Measurements from ENCODE around the gene TIMP3. TPM values are rescaled to one million over a fixed set of nuclear protein-coding genes. Genes with fewer than 3 reads are reported as not detected.
A peak's percentile ranks its signal among the peaks of the same experiment; 100 is the strongest.

Gene TIMP3
- total and polyA plus RNA-seq, 2 of the 4 experiments (the other 2 are of a cell fraction), result 98.8 to 179 TPM

DNA sequence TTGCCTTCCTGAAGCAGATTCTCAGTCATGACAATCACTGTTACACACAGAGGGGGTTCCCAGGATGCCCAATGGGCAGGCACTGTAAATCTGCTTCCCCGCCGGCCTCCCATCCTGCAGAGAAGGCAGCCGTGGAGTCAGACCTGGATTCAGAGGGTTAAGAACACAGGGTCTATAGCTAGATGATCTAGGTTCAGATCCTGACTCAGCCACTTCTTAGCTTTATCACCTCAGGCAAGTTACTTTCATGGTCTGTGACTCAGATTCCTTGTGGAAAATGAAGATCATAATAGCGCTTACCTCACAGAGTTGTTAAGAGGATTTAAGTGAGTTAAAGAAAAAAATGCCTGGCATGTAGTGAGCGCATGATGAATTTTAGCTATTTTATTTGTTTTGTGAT is 95.9 kb downstream of the TIMP3 start:
- H3K9ac ChIP-seq (ENCODE audit: low read depth, low read length), result no peak overlapping the region
- H4K91ac ChIP-seq (ENCODE audit: insufficient read depth, low read depth, low read length), result no peak overlapping the region
- no TSS peak for BruUV-seq (replicated peaks)
- no peak overlapping the region for H4K5ac ChIP-seq (ENCODE audit: low read depth, low read length)
- POLR2A ChIA-PET (ENCODE audit: unreplicated experiment), result no interaction called here
- H2AFZ ChIP-seq (replicated peaks; ENCODE audit: low read length, poor library complexity), result no peak overlapping the region
- H2BK120ac ChIP-seq (ENCODE audit: low read depth, low read length), result no peak overlapping the region
- H3K36me3 ChIP-seq (ENCODE audit: control insufficient read depth, insufficient read depth, low read length), result no peaks in the 10 kb centered on the region
- dilution Hi-C loops (cut with HindIII; ENCODE audit: low sequenced_read_pairs, unreplicated experiment), result no loop called here
- peaks cover 23% of the 10 kb centered on the region for H3K27me3 ChIP-seq (ENCODE audit: control insufficient read depth, insufficient read depth, low read length)
- no peak overlapping the region for H3K18ac ChIP-seq (ENCODE audit: low read depth, low read length)
- CTCF ChIA-PET, result interaction anchor here (0.5 to 0.6 kb wide), 2 partner anchors 122 to 269 kb away, joined by 3 to 6 read pairs; no protein-coding TSS in a partner anchor
- intact Hi-C loops (cut with micrococcal nuclease), result no loop called here
- no peak overlapping the region for H3K27ac ChIP-seq (ENCODE audit: insufficient read depth, low read length)
- H2AK9ac ChIP-seq (replicated peaks; ENCODE audit: low read depth, low read length, poor library complexity), result no peak overlapping the region
- no peak overlapping the region for H3K4me3 ChIP-seq (ENCODE audit: insufficient read depth, low read depth, low read length)
- TF ChIP-seq RCOR1 (IDR thresholded peaks at IDR 0.05; ENCODE audit: insufficient replicate concordance, low read length), result no peak
- TF ChIP-seq CTCF (conservative IDR thresholded peaks at IDR 0.05; ENCODE audit: low read depth, low read length), result no peak
- TF ChIP-seq MXI1 (IDR thresholded peaks at IDR 0.05; ENCODE audit: borderline replicate concordance, low read depth, low read length), result no peak
- no peak for TF ChIP-seq MAFK (IDR thresholded peaks at IDR 0.05; ENCODE audit: low read depth, low read length)
- no peak for TF ChIP-seq RAD21 (IDR thresholded peaks at IDR 0.05; ENCODE audit: low read length)
- TF ChIP-seq POLR2A (IDR thresholded peaks at IDR 0.05; ENCODE audit: low read depth, low read length), result no peak
- H2BK5ac ChIP-seq (ENCODE audit: low read depth, low read length, poor library complexity, severe bottlenecking), result no peak overlapping the region
- no peak overlapping the region for H3K56ac ChIP-seq (ENCODE audit: extremely low read depth, insufficient read depth, low read length)
- no peak overlapping the region for H2BK15ac ChIP-seq (ENCODE audit: low read depth, low read length)
- no CpG with 5 or more reads among the region's 5 CpGs for WGBS, 2 experiments (ENCODE audit: extremely low coverage in 2 of 2, insufficient read length in 1 of 2)
- no peaks in the 10 kb centered on the region for H3K9me1 ChIP-seq (ENCODE audit: insufficient read depth, low read length)
- H3K4me1 ChIP-seq (ENCODE audit: control insufficient read depth, insufficient read depth, low read length), result no peaks in the 10 kb centered on the region
- H2AK5ac ChIP-seq (ENCODE audit: low read depth, low read length), result no peak overlapping the region
- H3K9me3 ChIP-seq (ENCODE audit: control insufficient read depth, insufficient read depth, low read length), result no peaks in the 10 kb centered on the region
- ATAC-seq (ENCODE audit: low read depth), result peak; percentile 29; the same call in 1 of the 2 replicates
- no peak overlapping the region for H2BK20ac ChIP-seq (ENCODE audit: low read depth, low read length)
- no peak overlapping the region for H3K4ac ChIP-seq (ENCODE audit: low read depth, low read length)
- no peak overlapping the region for H3K14ac ChIP-seq (replicated peaks; ENCODE audit: low read depth, low read length)
- H4K20me1 ChIP-seq (ENCODE audit: insufficient read depth, low read length), result no peaks in the 10 kb centered on the region
- H3K4me2 ChIP-seq (ENCODE audit: low read depth, low read length), result no peak overlapping the region
- in situ Hi-C loops (cut with MboI; ENCODE audit: low sequenced_read_pairs), result no loop called here
- H3K23ac ChIP-seq (ENCODE audit: low read depth, low read length), result no peak overlapping the region
- no peaks in the 10 kb centered on the region for H3K79me1 ChIP-seq (ENCODE audit: low read depth in 1 of 2, low read length in 2 of 2)
- H4K8ac ChIP-seq (ENCODE audit: low read depth in 2 of 2, low read length in 2 of 2), result no peak overlapping the region
- peak; percentile 43 for DNase-seq

Measured in IMR-90 (cell line).